ENCODE results near the gene ABCA7. TPM values are rescaled to one million over a fixed set of nuclear protein-coding genes. Genes with fewer than 3 reads are reported as not detected.
A peak's percentile ranks its signal among the peaks of the same experiment; 100 is the strongest.

ABCA7 gene
- total RNA-seq, 1 experiment from 2014 or later: 23.8 TPM

DNA sequence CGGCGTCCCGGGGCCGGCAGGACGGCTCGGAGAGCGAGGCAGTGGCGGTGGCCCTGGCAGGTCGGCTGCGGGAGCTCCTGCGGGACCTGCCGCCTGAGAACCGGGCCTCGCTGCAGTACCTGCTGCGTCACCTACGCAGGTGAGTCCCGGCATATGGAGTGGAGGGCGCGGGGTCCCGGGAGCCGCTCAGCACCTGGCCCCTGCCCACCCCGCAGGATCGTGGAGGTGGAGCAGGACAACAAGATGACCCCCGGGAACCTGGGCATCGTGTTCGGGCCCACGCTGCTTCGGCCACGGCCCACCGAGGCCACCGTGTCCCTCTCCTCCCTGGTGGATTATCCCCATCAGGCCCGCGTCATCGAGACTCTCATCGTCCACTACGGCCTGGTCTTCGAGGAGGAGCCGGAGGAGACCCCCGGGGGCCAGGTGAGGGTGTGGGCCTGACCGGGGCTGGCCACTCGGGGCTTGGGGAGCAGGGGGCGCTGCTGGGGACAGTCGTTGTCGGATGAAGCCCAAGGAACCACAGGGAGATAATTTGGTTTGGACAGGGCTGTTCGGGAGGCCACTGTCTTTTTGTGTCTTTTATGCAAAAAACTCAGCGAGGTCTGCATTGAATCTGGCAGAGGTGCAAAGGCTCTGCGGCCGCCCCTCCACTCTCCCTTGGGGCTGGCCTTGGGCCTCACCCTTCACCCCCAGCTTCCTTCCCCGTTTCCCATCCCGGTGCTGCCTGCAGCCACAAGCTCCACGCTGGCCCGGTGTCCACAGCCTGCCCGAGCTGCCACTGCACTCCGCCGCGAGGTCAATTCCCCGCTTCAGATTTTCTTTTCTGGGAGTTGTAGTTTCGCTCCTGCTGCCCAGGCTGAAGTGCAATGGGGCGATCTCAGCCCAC lies 43.3 kb downstream of the ABCA7 start:
- Histone ChIP-seq H2AFZ (ENCODE audit: low read length) (no peak overlapping the region), H3K9ac (ENCODE audit: low read length) (0 out of 2 replicates have a peak overlapping the region, but pooled peaks have one; percentile 20), H3K27ac (ENCODE audit: low read length) (peak overlapping the region; percentile 70), H3K9me2 (replicated peaks; ENCODE audit: insufficient read depth, low read length) (no peaks in the 10 kb centered on the region), H3K36me3 (ENCODE audit: insufficient read depth, low read length) (peaks cover 18% of the 10 kb centered on the region; the same call in 1 of the 2 replicates), H3K79me2 (ENCODE audit: low read length) (no peaks in the 10 kb centered on the region), H3K27me3 (ENCODE audit: low read length) (no peaks in the 10 kb centered on the region), H3K9me3 (ENCODE audit: low read length) (no peaks in the 10 kb centered on the region), H3K4me1 (ENCODE audit: low read length) (peaks cover 23% of the 10 kb centered on the region), H4K20me1 (ENCODE audit: insufficient read depth, low read depth, low read length) (peaks cover 6% of the 10 kb centered on the region), H3K4me3 (ENCODE audit: low read length) (no peak overlapping the region; the same call in 1 of the 2 replicates), H3K4me2 (ENCODE audit: low read depth, low read length, poor library complexity, severe bottlenecking) (peak overlapping the region; percentile 43)
- DNase-seq: peak; percentile 64

DNA sequence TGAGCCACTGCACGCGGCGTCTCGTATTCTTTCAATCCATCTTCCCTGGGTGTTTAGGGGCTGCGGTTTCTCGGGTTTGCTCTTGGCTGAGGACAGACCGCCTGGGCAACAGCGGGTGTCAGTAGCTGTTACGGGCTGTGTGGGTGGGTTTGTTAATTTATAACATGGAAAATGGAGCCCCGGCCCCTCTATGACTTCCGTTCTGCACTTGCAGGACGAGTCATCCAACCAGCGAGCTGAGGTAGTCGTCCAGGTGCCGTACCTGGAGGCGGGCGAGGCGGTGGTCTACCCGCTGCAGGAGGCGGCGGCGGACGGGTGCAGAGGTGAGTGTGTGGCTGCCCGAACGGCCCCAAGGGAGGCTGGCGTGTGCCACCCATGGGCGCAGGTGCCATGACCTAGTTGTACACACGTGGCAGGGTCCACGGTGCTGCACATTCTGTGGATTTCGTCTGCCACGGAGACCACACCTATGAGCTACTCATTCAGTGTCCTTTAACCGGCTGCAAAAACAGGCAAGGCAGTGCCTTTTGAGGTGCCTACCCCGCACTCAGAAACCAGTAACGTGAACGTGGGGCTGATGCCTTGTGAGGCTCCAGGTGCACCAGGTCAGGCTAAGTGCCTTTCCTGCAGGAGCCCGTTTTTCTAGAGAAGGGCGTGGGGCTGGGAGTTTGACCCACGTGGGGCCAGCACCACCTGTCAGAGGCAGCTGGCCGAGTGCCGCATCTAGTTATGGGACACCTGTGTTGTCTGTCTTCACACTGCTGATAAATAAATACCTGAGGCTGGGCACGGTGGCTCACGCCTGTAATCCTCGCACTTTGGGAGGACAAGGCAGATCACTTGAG lies 44.3 kb downstream of the ABCA7 start:
- H2AFZ ChIP-seq (ENCODE audit: low read length): no peak overlapping the region
- DNase-seq: no peak
- peaks cover 6% of the 10 kb centered on the region for H4K20me1 ChIP-seq (ENCODE audit: insufficient read depth, low read depth, low read length)
- no peaks in the 10 kb centered on the region for H3K9me3 ChIP-seq (ENCODE audit: low read length)
- no peak overlapping the region for H3K4me3 ChIP-seq (ENCODE audit: low read length)
- H3K79me2 ChIP-seq (ENCODE audit: low read length): no peaks in the 10 kb centered on the region
- H3K9me2 ChIP-seq (replicated peaks; ENCODE audit: insufficient read depth, low read length): no peaks in the 10 kb centered on the region
- H3K4me2 ChIP-seq (ENCODE audit: low read depth, low read length, poor library complexity, severe bottlenecking): no peak overlapping the region
- no peaks in the 10 kb centered on the region for H3K27me3 ChIP-seq (ENCODE audit: low read length)
- 0 out of 2 replicates have a peak overlapping the region, but pooled peaks have one; percentile 18 for H3K27ac ChIP-seq (ENCODE audit: low read length)
- H3K4me1 ChIP-seq (ENCODE audit: low read length): peaks cover 34% of the 10 kb centered on the region
- H3K9ac ChIP-seq (ENCODE audit: low read length): no peak overlapping the region
- H3K36me3 ChIP-seq (ENCODE audit: insufficient read depth, low read length): peaks cover 18% of the 10 kb centered on the region; the same call in 1 of the 2 replicates

DNA sequence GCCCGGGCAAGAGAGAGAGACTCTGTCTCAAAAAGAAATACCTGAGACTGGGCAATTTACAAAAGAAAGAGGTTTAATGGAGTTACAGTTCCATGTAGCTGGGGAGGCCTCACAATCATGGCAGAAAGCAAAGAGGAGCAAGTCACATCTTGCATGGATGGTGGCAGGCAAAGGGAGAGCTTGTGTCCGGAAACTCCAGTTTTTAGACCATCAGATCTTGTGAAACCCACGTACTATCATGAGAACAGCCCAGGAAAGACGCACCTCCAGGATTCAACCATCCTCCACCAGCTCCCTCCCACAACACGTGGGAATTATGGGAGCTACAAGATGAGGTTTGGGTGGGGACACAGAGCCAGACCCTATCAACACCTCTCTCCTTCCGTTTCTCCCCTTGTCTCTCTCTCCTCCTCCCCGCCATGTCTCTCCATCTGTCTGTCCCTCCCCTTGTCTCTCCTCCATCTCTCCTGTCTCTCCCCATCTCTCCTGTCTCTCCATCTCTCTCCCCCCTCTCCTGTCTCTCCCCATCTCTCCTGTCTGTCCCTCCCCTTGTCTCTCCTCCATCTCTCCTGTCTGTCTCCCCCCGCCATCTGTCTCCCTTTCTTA lies 45.2 kb downstream of the ABCA7 start:
- H3K9me2 ChIP-seq (replicated peaks; ENCODE audit: insufficient read depth, low read length): no peaks in the 10 kb centered on the region
- H3K9me3 ChIP-seq (ENCODE audit: low read length): no peaks in the 10 kb centered on the region
- H3K9ac ChIP-seq (ENCODE audit: low read length): no peak overlapping the region
- peaks cover 40% of the 10 kb centered on the region for H3K4me1 ChIP-seq (ENCODE audit: low read length)
- H3K36me3 ChIP-seq (ENCODE audit: insufficient read depth, low read length): peaks cover 21% of the 10 kb centered on the region; the same call in 1 of the 2 replicates
- no peak for DNase-seq
- no peak overlapping the region for H2AFZ ChIP-seq (ENCODE audit: low read length)
- H3K4me3 ChIP-seq (ENCODE audit: low read length): no peak overlapping the region
- no peak overlapping the region for H3K27ac ChIP-seq (ENCODE audit: low read length)
- H3K79me2 ChIP-seq (ENCODE audit: low read length): no peaks in the 10 kb centered on the region
- H4K20me1 ChIP-seq (ENCODE audit: insufficient read depth, low read depth, low read length): peaks cover 10% of the 10 kb centered on the region
- H3K27me3 ChIP-seq (ENCODE audit: low read length): no peaks in the 10 kb centered on the region
- H3K4me2 ChIP-seq (ENCODE audit: low read depth, low read length, poor library complexity, severe bottlenecking): no peak overlapping the region

GRCh38 chr19:1085676-1086442 lies 46.0 kb downstream of the ABCA7 start:
- Histone ChIP-seq H3K27ac (ENCODE audit: low read length) (no peak overlapping the region), H3K4me2 (ENCODE audit: low read depth, low read length, poor library complexity, severe bottlenecking) (no peak overlapping the region), H3K27me3 (ENCODE audit: low read length) (no peaks in the 10 kb centered on the region), H3K36me3 (ENCODE audit: insufficient read depth, low read length) (peaks cover 21% of the 10 kb centered on the region; the same call in 1 of the 2 replicates), H3K4me3 (ENCODE audit: low read length) (no peak overlapping the region), H4K20me1 (ENCODE audit: insufficient read depth, low read depth, low read length) (peaks cover 10% of the 10 kb centered on the region), H3K9ac (ENCODE audit: low read length) (no peak overlapping the region), H2AFZ (ENCODE audit: low read length) (no peak overlapping the region), H3K79me2 (ENCODE audit: low read length) (no peaks in the 10 kb centered on the region), H3K9me3 (ENCODE audit: low read length) (no peaks in the 10 kb centered on the region), H3K9me2 (replicated peaks; ENCODE audit: insufficient read depth, low read length) (no peaks in the 10 kb centered on the region), H3K4me1 (ENCODE audit: low read length) (peaks cover 40% of the 10 kb centered on the region)
- DNase-seq: no peak

- peaks cover 40% of the 10 kb centered on the region for H3K4me1 ChIP-seq (ENCODE audit: low read length)
- no peak overlapping the region for H3K9ac ChIP-seq (ENCODE audit: low read length)
- H3K9me2 ChIP-seq (replicated peaks; ENCODE audit: insufficient read depth, low read length): no peaks in the 10 kb centered on the region
- H3K4me3 ChIP-seq (ENCODE audit: low read length): no peak overlapping the region
- peaks cover 10% of the 10 kb centered on the region for H4K20me1 ChIP-seq (ENCODE audit: insufficient read depth, low read depth, low read length)
- no peak overlapping the region for H3K27ac ChIP-seq (ENCODE audit: low read length)
- peaks cover 21% of the 10 kb centered on the region; the same call in 1 of the 2 replicates for H3K36me3 ChIP-seq (ENCODE audit: insufficient read depth, low read length)
- DNase-seq: no peak
- H3K79me2 ChIP-seq (ENCODE audit: low read length): no peaks in the 10 kb centered on the region
- H2AFZ ChIP-seq (ENCODE audit: low read length): no peak overlapping the region
- H3K27me3 ChIP-seq (ENCODE audit: low read length): no peaks in the 10 kb centered on the region
- no peaks in the 10 kb centered on the region for H3K9me3 ChIP-seq (ENCODE audit: low read length)
- H3K4me2 ChIP-seq (ENCODE audit: low read depth, low read length, poor library complexity, severe bottlenecking): no peak overlapping the region
Measured at GRCh38 chr19:1086613-1087012, 46.7 kb downstream of the ABCA7 start.

GRCh38 chr19:1087813-1088415 lies 48.0 kb downstream of the ABCA7 start:
- Histone ChIP-seq H2AFZ (ENCODE audit: low read length) (no peak overlapping the region), H3K9ac (ENCODE audit: low read length) (peak overlapping the region; percentile 30), H3K79me2 (ENCODE audit: low read length) (peaks cover 1% of the 10 kb centered on the region), H3K4me2 (ENCODE audit: low read depth, low read length, poor library complexity, severe bottlenecking) (peak overlapping the region; percentile 24), H4K20me1 (ENCODE audit: insufficient read depth, low read depth, low read length) (peaks cover 8% of the 10 kb centered on the region), H3K9me3 (ENCODE audit: low read length) (no peaks in the 10 kb centered on the region), H3K9me2 (replicated peaks; ENCODE audit: insufficient read depth, low read length) (no peaks in the 10 kb centered on the region), H3K4me1 (ENCODE audit: low read length) (peaks cover 33% of the 10 kb centered on the region), H3K27me3 (ENCODE audit: low read length) (no peaks in the 10 kb centered on the region), H3K4me3 (ENCODE audit: low read length) (no peak overlapping the region), H3K27ac (ENCODE audit: low read length) (peak overlapping the region; percentile 84), H3K36me3 (ENCODE audit: insufficient read depth, low read length) (peaks cover 22% of the 10 kb centered on the region; the same call in 1 of the 2 replicates)
- DNase-seq: peak; percentile 78

DNA sequence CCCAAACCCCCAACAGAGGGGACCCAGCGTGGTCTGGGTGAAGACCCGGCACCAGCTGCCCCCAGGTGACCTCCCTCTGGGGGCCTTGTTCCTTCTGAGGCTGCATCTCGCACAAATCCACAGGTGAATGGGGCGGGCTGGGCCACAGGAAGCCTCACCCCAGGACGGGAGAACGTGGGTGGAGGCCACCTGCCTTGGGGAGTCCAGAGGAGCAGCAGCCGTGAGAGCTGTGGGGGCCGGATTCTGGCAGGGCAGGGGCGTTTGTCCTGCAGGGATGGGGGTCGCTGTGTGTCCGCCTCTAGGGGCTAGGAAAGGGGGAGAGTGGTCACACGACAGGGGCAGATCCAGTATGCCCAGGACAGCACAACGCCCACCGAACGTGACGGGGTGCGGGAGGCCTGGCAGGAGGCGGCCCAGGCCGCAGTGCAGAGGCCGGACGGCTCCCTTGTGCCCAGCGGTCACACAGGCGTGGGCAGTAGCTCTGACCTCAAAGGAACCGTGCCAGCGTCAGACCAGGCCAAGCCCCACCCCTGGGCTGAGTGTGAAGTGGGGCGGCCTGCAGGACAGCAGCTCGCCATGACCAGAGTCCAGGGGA lies 48.6 kb downstream of the ABCA7 start:
- H3K27ac ChIP-seq (ENCODE audit: low read length): peak overlapping the region; percentile 84
- no peak overlapping the region for H3K4me3 ChIP-seq (ENCODE audit: low read length)
- no peaks in the 10 kb centered on the region for H3K9me3 ChIP-seq (ENCODE audit: low read length)
- peaks cover 7% of the 10 kb centered on the region for H3K79me2 ChIP-seq (ENCODE audit: low read length)
- peaks cover 19% of the 10 kb centered on the region; the same call in 1 of the 2 replicates for H3K36me3 ChIP-seq (ENCODE audit: insufficient read depth, low read length)
- peak overlapping the region; percentile 24 for H3K4me2 ChIP-seq (ENCODE audit: low read depth, low read length, poor library complexity, severe bottlenecking)
- peaks cover 29% of the 10 kb centered on the region for H3K4me1 ChIP-seq (ENCODE audit: low read length)
- peaks cover 10% of the 10 kb centered on the region; the same call in 1 of the 2 replicates for H4K20me1 ChIP-seq (ENCODE audit: insufficient read depth, low read depth, low read length)
- DNase-seq: no peak
- peak overlapping the region; percentile 30 for H3K9ac ChIP-seq (ENCODE audit: low read length)
- H2AFZ ChIP-seq (ENCODE audit: low read length): no peak overlapping the region
- H3K9me2 ChIP-seq (replicated peaks; ENCODE audit: insufficient read depth, low read length): no peaks in the 10 kb centered on the region
- no peaks in the 10 kb centered on the region for H3K27me3 ChIP-seq (ENCODE audit: low read length)
